HG02759 (cell line): ENCODE measurements around the gene PRPH.
A peak's percentile ranks its signal among the peaks of the same experiment; 100 is the strongest.

Source experiments
- ATAC-seq: cut with Tn5 transposase; IDR thresholded peaks from one replicate; pipeline ENCODE4 v1.9.1; 2021; ENCODE audit warnings: mild to moderate bottlenecking, moderate library complexity; ENCODE audit not compliant: unreplicated experiment

PRPH gene

DNA sequence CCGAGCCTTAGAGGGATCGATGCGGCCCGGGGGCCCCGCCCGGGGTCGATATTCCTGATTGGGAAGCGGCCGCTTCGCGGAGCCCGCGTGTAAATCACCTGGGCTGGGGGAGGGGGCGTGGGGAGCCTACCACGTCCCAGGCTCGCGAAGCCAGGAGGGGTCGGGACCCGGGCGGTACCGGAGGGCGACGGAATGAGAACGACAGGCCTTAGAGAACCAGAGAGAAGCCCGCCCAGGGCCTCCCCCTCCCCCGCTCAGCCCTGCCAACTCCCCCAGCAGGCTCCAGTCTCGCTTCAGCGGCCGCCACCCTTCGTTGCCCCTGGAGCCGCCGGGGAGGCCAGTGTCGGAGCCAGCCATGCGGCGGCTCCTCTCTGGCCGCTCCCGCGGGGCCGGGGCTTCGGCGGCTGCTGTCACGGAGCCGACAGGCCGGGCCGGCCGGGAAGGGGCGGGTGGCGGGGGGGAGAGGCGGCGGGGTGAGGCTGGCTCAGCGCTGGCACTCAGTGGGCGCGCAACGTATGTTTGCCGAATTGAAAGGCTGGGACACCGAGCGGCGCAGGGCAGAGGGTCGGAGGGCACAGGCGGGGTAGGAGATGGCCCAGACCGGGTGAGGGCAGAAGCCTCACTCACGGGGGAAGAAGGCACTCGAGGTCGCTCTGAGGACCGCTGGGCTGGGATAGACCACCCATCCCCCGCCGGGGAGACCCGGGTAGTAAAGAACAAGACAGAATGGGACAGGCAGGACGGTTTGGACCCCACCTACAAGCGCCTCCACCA lies 50.3 kb downstream of the PRPH start:
- ATAC-seq: peak; percentile 44

- ATAC-seq: no peak
Observed at GRCh38 chr12:49345825-49346658, 51.1 kb downstream of the PRPH start.

- no peak for ATAC-seq
Observed at GRCh38 chr12:49346659-49347310, 51.8 kb downstream of the PRPH start, which contains the start of gene DNAJC22. TSS of gene DNAJC22 (plus strand) at chr12:49346888. CDS start at chr12:49348873, 1,985 bp downstream.

DNA sequence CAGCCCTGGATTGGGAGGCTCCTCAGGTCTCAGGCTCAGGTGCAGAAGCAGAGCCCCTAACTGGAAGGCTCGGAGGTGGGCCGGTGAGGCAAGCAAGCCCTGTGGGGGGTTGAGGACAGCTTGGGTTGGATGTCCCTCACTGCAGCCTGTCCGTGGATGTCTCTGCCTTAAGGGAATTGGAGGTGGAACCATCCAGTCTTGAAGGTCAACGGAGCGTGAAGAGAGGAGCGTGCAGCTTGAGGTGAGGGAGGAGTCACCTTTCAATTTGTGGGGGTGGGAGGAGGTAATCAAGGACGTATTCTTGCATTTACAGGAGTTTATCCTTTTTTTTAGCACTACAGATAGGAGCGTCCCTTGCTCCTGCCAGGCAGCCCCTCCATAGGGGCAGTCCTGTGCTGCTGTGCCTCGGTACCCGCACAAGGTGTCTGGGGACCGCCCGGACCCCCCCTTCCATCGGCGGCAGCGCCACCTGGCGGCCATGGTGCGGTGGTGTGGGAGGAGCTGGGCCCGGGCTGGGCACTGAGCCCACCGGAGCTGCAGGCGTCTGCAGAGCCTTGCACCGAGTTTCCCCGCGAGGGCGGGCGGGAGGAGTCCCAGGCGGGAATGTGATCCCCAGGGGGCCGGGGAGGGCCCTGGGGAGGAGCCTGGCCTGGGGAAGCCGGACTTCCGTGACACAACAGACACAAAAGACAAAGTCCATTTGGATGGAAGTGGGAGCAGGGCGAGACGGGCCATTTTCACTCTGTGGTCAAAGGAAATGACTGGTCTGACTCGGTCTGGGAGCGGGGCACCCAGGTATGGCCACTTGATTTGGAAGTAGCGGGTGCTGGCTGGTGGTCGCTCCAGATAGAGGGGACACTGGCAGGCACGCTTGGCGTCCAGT lies 52.6 kb downstream of the PRPH start:
- peak; percentile 65 for ATAC-seq
